ENCODE data around the gene TRPV3. TPM values are rescaled to one million over a fixed set of nuclear protein-coding genes. Genes with fewer than 3 reads are reported as not detected.

The TRPV3 gene
- total RNA-seq, 6 experiments from 2014 or later, result 0.12 to 2.1 (median 0.37) TPM; not detected in 1

DNA sequence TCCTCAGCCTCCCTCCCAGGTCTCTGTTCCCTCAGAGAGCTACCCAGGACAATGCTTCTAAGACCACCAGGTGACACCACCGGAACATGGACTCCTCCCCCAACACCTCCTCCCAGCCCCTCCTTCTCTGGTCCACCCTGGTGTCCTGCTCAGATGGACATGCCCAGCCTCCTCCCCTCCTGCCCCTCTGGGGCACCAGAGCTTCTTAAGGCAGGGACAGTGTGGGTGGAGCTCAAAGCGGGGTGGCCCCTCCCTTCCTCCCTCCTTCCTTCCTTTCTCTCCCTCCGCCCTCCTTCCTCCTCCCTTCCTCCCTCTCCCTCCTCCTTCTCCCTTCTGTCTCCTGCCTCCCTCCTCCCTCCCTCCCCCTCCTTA is 22.7 kb downstream of the TRPV3 start:
- Histone ChIP-seq H3K9me3 (no peaks in the 10 kb centered on the region), H3K4me1 (no peaks in the 10 kb centered on the region), H3K4me3 (no peak overlapping the region), H3K27ac (no peak overlapping the region), H3K27me3 (no peaks in the 10 kb centered on the region), H3K36me3 (no peaks in the 10 kb centered on the region)
- DNase-seq, result no peak
- intact Hi-C loops (cut with DNase I), result no loop called here
- TF ChIP-seq, protein P1, sequence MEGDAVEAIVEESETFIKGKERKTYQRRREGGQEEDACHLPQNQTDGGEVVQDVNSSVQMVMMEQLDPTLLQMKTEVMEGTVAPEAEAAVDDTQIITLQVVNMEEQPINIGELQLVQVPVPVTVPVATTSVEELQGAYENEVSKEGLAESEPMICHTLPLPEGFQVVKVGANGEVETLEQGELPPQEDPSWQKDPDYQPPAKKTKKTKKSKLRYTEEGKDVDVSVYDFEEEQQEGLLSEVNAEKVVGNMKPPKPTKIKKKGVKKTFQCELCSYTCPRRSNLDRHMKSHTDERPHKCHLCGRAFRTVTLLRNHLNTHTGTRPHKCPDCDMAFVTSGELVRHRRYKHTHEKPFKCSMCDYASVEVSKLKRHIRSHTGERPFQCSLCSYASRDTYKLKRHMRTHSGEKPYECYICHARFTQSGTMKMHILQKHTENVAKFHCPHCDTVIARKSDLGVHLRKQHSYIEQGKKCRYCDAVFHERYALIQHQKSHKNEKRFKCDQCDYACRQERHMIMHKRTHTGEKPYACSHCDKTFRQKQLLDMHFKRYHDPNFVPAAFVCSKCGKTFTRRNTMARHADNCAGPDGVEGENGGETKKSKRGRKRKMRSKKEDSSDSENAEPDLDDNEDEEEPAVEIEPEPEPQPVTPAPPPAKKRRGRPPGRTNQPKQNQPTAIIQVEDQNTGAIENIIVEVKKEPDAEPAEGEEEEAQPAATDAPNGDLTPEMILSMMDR (IDR thresholded peaks at IDR 0.05), result no peak
- no peak for TF ChIP-seq POLR2A (IDR thresholded peaks at IDR 0.05)
- ATAC-seq, result peak in 3 of 4 donors; percentile 14 to 34 (median 28)
- 20% methylated on average over 3 of the region's 3 CpGs for WGBS (ENCODE audit: insufficient coverage, low coverage, low lambda C conversion rate, missing lambda C conversion rate)

GRCh38 chr17:3533752-3534151 is 23.9 kb downstream of the TRPV3 start:
- TF ChIP-seq, protein P1 (IDR thresholded peaks at IDR 0.05), result no peak
- TF ChIP-seq POLR2A (IDR thresholded peaks at IDR 0.05), result no peak
- DNase-seq (no peak), ATAC-seq (no peak)
- 86% methylated on average over 2 of the region's 5 CpGs for WGBS (ENCODE audit: insufficient coverage, low coverage, low lambda C conversion rate, missing lambda C conversion rate)
- no peak overlapping the region for H3K27ac ChIP-seq
- H3K4me1 ChIP-seq, result no peaks in the 10 kb centered on the region
- intact Hi-C loops (cut with DNase I), result no loop called here
- H3K9me3 ChIP-seq, result no peaks in the 10 kb centered on the region
- H3K27me3 ChIP-seq, result no peaks in the 10 kb centered on the region
- H3K4me3 ChIP-seq, result no peak overlapping the region
- H3K36me3 ChIP-seq, result no peaks in the 10 kb centered on the region

GRCh38 chr17:3532859-3533142 is 24.8 kb downstream of the TRPV3 start:
- Histone ChIP-seq H3K27me3 (no peaks in the 10 kb centered on the region), H3K27ac (no peak overlapping the region), H3K36me3 (no peaks in the 10 kb centered on the region), H3K9me3 (no peaks in the 10 kb centered on the region), H3K4me3 (no peak overlapping the region), H3K4me1 (no peaks in the 10 kb centered on the region)
- DNase-seq (no peak), ATAC-seq (no peak)
- intact Hi-C loops (cut with DNase I), result no loop called here
- TF ChIP-seq, protein P1 (IDR thresholded peaks at IDR 0.05), result no peak
- TF ChIP-seq POLR2A (IDR thresholded peaks at IDR 0.05), result no peak
- WGBS (ENCODE audit: insufficient coverage, low coverage, low lambda C conversion rate, missing lambda C conversion rate), result no CpG with 5 or more reads among the region's 10 CpGs

DNA sequence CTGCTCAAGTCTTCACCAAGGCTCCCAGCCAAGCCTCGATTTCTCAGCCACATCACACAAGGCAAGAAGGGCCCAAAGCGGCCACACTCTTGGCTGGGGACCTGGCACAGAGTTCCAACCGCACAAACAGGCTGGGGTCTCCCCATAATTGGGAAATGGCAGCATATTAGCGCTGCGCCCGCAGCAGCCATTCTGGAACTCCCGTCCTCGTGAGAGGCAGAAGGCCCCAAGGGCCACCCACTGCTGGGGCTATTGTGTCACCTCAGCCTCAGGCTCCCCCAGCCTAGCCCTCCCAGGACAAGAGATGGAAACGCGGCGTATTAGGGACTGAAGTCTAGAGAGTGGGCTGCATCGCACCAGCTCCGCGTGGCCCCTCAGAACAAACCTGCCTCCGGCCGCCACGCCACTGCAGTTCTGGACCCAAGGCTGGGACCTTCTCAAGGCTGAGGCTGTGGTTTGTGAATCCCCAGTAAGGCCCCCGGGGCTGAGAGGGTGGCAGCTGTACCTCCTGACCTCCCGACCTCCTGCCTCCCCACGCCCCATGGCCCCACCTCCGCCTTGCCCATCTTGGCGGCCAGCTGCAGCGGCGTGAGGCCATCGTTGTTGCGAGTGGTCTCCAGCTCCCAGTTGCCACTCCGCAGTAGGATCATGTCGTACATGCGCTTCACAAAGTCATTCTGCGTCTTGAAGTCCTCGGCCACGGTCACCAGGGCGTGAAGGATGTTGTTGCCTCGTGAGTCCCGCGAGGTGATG is 25.3 kb downstream of the TRPV3 start:
- Histone ChIP-seq H3K4me3 (no peak overlapping the region), H3K4me1 (no peaks in the 10 kb centered on the region), H3K27me3 (no peaks in the 10 kb centered on the region), H3K27ac (no peak overlapping the region), H3K36me3 (no peaks in the 10 kb centered on the region), H3K9me3 (no peaks in the 10 kb centered on the region)
- WGBS (ENCODE audit: insufficient coverage, low coverage, low lambda C conversion rate, missing lambda C conversion rate), result 90% methylated on average over 13 of the region's 36 CpGs
- DNase-seq (no peak), ATAC-seq (no peak)
- TF ChIP-seq POLR2A (IDR thresholded peaks at IDR 0.05), result no peak
- TF ChIP-seq, protein P1 (IDR thresholded peaks at IDR 0.05), result no peak
- intact Hi-C loops (cut with DNase I), result no loop called here
